ENCODE results near the gene COX19. TPM values are rescaled to one million over a fixed set of nuclear protein-coding genes. Genes with fewer than 3 reads are reported as not detected.
A peak's percentile ranks its signal among the peaks of the same experiment; 100 is the strongest.

The COX19 gene
- polyA plus RNA-seq, 1 donor from 2014 or later = 16.0 TPM

DNA sequence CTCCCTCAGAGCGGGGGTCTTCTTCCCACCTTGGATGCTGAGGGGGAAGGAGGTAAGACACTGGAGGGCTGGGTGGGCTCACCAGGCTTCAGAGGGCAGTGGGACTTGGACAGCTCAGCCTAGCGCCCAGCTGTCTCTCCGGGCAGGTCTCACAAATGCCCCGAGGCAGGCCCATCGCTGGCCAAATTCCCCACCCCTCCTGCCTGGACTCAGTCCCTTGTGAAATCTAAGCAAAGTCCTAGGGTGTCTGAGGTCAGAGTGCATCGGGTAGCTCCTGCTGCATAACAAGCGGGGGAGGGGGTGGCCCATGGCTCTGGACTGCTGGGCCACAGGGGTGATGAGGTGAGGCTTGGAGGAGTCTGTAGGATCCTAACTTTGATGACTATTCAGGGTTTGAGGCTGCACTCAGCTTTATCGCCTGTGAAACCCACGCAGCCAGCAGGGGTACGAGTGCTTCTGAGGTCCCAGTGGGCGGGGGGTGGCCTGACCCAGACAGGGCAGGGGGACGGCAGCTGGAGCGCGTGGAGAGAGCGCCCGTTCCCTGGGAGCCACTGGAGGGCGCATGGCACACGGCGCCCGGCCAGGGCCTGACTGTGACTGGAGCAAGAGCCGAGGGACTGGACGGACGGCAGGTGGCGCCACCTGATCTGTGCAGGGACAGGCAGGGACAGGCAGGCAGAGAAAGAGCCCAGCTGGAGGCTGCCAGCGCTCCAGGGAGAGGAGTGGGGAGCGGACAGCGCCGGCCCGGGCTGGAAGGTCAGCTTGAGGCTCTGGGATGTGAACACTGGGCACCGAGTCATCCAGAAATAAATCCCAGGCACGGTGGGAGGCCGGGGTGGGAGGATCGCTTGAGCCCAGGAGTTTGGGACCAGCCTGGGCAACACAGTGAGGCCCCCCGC, 17.6 kb upstream of the COX19 start:
- Histone ChIP-seq H3K9me3 (ENCODE audit: low read length) (no peaks in the 10 kb centered on the region), H3K27ac (ENCODE audit: low read length) (no peak overlapping the region), H3K9ac (ENCODE audit: low read length) (peak overlapping the region; percentile 12)

DNA sequence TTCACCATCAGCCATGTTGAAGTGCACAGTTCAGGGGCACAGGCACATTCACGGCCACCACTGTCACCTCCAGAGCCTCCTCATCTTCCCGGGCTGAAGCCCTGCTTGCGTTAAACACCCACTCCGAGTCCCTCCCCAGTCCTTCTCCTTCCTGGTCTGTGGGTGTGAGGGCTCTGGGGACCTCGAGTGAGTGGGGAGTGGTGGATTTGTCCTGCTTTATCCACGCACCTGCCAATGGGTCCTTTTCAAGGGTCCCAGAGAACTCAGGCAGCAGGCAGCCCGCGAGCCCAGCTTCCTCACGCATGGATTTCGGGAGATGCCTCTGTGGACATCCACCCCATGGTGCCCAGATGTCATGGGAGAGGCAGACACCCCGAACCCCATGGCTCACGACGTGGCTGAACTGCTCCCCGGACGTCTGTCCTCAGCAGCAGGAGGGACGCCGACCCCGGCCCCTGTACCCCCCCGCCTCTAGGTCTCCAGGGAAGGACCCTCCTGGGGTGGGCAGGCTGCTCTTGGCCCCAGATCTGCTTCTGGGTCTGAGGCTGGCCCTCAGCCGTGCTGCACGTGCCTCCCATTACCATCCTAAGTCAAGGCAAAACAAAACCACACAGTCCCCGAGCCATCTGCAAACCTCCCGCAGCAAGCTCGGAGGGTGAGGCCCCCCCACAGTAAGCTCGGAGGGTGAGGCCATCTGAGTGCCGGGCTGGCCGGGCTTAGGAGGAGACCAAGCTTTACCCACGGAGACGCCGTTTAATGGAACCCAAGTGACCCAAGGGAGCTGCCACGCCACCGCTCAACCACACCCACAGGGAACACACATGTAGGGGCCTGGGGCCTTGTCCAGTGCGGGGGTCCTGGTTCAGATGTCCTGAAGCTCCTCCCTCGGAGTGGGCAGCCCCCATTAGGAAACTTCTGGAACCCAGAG, 16.6 kb upstream of the COX19 start:
- Histone ChIP-seq H3K79me2 (replicated peaks; ENCODE audit: insufficient read depth, low read length) (no peaks in the 10 kb centered on the region), H4K20me1 (ENCODE audit: insufficient read depth) (no peaks in the 10 kb centered on the region), H3K9me2 (ENCODE audit: insufficient read depth, low read length) (no peaks in the 10 kb centered on the region), H3K4me2 (ENCODE audit: low read length) (no peak overlapping the region), H3F3A (ENCODE audit: insufficient read depth, low read length, poor library complexity, severe bottlenecking) (no peaks in the 10 kb centered on the region), H3K36me3 (ENCODE audit: insufficient read depth, low read length) (no peaks in the 10 kb centered on the region), H3K4me3 (ENCODE audit: low read length) (no peak overlapping the region), H2AFZ (ENCODE audit: low read depth, low read length) (no peak overlapping the region), H3K27ac (ENCODE audit: low read length) (no peak overlapping the region), H3K9ac (ENCODE audit: low read length) (no peak overlapping the region), H3K9me3 (ENCODE audit: low read length) (no peaks in the 10 kb centered on the region), H3K27me3 (ENCODE audit: insufficient read depth, low read depth, low read length) (no peaks in the 10 kb centered on the region)
- TF ChIP-seq, protein P1, sequence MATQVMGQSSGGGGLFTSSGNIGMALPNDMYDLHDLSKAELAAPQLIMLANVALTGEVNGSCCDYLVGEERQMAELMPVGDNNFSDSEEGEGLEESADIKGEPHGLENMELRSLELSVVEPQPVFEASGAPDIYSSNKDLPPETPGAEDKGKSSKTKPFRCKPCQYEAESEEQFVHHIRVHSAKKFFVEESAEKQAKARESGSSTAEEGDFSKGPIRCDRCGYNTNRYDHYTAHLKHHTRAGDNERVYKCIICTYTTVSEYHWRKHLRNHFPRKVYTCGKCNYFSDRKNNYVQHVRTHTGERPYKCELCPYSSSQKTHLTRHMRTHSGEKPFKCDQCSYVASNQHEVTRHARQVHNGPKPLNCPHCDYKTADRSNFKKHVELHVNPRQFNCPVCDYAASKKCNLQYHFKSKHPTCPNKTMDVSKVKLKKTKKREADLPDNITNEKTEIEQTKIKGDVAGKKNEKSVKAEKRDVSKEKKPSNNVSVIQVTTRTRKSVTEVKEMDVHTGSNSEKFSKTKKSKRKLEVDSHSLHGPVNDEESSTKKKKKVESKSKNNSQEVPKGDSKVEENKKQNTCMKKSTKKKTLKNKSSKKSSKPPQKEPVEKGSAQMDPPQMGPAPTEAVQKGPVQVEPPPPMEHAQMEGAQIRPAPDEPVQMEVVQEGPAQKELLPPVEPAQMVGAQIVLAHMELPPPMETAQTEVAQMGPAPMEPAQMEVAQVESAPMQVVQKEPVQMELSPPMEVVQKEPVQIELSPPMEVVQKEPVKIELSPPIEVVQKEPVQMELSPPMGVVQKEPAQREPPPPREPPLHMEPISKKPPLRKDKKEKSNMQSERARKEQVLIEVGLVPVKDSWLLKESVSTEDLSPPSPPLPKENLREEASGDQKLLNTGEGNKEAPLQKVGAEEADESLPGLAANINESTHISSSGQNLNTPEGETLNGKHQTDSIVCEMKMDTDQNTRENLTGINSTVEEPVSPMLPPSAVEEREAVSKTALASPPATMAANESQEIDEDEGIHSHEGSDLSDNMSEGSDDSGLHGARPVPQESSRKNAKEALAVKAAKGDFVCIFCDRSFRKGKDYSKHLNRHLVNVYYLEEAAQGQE (IDR thresholded peaks at IDR 0.05; ENCODE audit: borderline replicate concordance) = no peak
- TF ChIP-seq POLR2AphosphoS5 (IDR thresholded peaks at IDR 0.05) (no peak), SMC3 (conservative IDR thresholded peaks at IDR 0.05; ENCODE audit: poor library complexity) (no peak), TAF1 (IDR thresholded peaks at IDR 0.05; ENCODE audit: low read depth) (no peak), EP300 (conservative IDR thresholded peaks at IDR 0.05; ENCODE audit: poor library complexity, severe bottlenecking) (no peak), EZH2 (IDR thresholded peaks at IDR 0.05; ENCODE audit: borderline replicate concordance, insufficient read depth, low read length, poor library complexity, severe bottlenecking) (no peak)
- TF ChIP-seq, protein P2, sequence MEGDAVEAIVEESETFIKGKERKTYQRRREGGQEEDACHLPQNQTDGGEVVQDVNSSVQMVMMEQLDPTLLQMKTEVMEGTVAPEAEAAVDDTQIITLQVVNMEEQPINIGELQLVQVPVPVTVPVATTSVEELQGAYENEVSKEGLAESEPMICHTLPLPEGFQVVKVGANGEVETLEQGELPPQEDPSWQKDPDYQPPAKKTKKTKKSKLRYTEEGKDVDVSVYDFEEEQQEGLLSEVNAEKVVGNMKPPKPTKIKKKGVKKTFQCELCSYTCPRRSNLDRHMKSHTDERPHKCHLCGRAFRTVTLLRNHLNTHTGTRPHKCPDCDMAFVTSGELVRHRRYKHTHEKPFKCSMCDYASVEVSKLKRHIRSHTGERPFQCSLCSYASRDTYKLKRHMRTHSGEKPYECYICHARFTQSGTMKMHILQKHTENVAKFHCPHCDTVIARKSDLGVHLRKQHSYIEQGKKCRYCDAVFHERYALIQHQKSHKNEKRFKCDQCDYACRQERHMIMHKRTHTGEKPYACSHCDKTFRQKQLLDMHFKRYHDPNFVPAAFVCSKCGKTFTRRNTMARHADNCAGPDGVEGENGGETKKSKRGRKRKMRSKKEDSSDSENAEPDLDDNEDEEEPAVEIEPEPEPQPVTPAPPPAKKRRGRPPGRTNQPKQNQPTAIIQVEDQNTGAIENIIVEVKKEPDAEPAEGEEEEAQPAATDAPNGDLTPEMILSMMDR (IDR thresholded peaks at IDR 0.05; ENCODE audit: poor library complexity, severe bottlenecking) = no peak

More for the DNA sequence above, 17.6 kb upstream of the COX19 start:
- Histone ChIP-seq H3K36me3 (ENCODE audit: insufficient read depth, low read length) (no peaks in the 10 kb centered on the region), H4K20me1 (ENCODE audit: insufficient read depth) (no peaks in the 10 kb centered on the region), H3K27me3 (ENCODE audit: insufficient read depth, low read depth, low read length) (no peaks in the 10 kb centered on the region), H3K79me2 (replicated peaks; ENCODE audit: insufficient read depth, low read length) (no peaks in the 10 kb centered on the region), H3K9me2 (ENCODE audit: insufficient read depth, low read length) (no peaks in the 10 kb centered on the region), H3F3A (ENCODE audit: insufficient read depth, low read length, poor library complexity, severe bottlenecking) (no peaks in the 10 kb centered on the region), H2AFZ (ENCODE audit: low read depth, low read length) (no peak overlapping the region), H3K4me3 (ENCODE audit: low read length) (no peak overlapping the region), H3K4me2 (ENCODE audit: low read length) (no peak overlapping the region)
- no peak for TF ChIP-seq TAF1 (IDR thresholded peaks at IDR 0.05; ENCODE audit: low read depth)
- TF ChIP-seq EP300 (conservative IDR thresholded peaks at IDR 0.05; ENCODE audit: poor library complexity, severe bottlenecking) = peak; percentile 33
- peak; percentile 95 for TF ChIP-seq RAD21 (conservative IDR thresholded peaks at IDR 0.05)
- TF ChIP-seq, protein P2 (IDR thresholded peaks at IDR 0.05; ENCODE audit: poor library complexity, severe bottlenecking) = peak; percentile 99
- peak; percentile 97 for TF ChIP-seq SMC3 (conservative IDR thresholded peaks at IDR 0.05; ENCODE audit: poor library complexity)
- peak; percentile 51 for TF ChIP-seq POLR2AphosphoS5 (IDR thresholded peaks at IDR 0.05)
- TF ChIP-seq, protein P1 (IDR thresholded peaks at IDR 0.05; ENCODE audit: borderline replicate concordance) = no peak
- TF ChIP-seq MXI1 (conservative IDR thresholded peaks at IDR 0.05; ENCODE audit: poor library complexity, severe bottlenecking) = no peak

Data from neural cell (in vitro differentiated cells).